Neuronal stem cell (in vitro differentiated cells): ENCODE results near the gene SNRK.

Experiments
- DNase-seq: peaks from one replicate; pipeline ENCODE4 v3.0.0-alpha.2; 2013; ENCODE audit warnings: low spot score
- H2AFZ ChIP-seq: one replicate; pipeline ENCODE4 v1.6.1; 2013; ENCODE audit warnings: mild to moderate bottlenecking, low read length, inconsistent platforms
- H2AK5ac ChIP-seq: 2 replicates; pipeline ENCODE4 v1.6.1; 2013; ENCODE audit warnings: low read depth, mild to moderate bottlenecking, inconsistent platforms, low read length, moderate library complexity, mixed read lengths
- H2BK120ac ChIP-seq: 2 replicates; pipeline ENCODE4 v1.6.1; 2013; ENCODE audit warnings: low read depth, mild to moderate bottlenecking, inconsistent platforms, low read length, moderate library complexity, mixed read lengths
- H2BK12ac ChIP-seq: one replicate; pipeline ENCODE4 v1.6.1; 2013; ENCODE audit warnings: low read length, inconsistent platforms
- H2BK15ac ChIP-seq: 2 replicates; pipeline ENCODE4 v1.6.1; 2013; ENCODE audit warnings: mild to moderate bottlenecking, low read length, inconsistent platforms, mixed read lengths
- H2BK5ac ChIP-seq: one replicate; pipeline ENCODE4 v1.6.1; 2013; ENCODE audit warnings: inconsistent platforms, mild to moderate bottlenecking, low read length, moderate library complexity
- H3K14ac ChIP-seq: one replicate; pipeline ENCODE4 v1.6.1; 2013; ENCODE audit warnings: low read length, inconsistent platforms
- H3K18ac ChIP-seq: 2 replicates; pipeline ENCODE4 v1.6.1; 2013; ENCODE audit warnings: low read length, inconsistent platforms
- H3K23ac ChIP-seq: 2 replicates; pipeline ENCODE4 v1.6.1; 2013; ENCODE audit warnings: low read depth, mild to moderate bottlenecking, mixed read lengths, low read length, inconsistent platforms; ENCODE audit not compliant: poor library complexity
- H3K27ac ChIP-seq: replicated peaks from 3 replicates; pipeline ENCODE4 v1.5.1; 2013; ENCODE audit warnings: low read length, inconsistent platforms
- H3K27me3 ChIP-seq, 3 experiments: 2 replicates each; pipeline ENCODE4 v1.6.1; 2013; ENCODE audit warnings: low read length in 3 of 3, mild to moderate bottlenecking in 2 of 3, inconsistent platforms in 1 of 3, low read depth in 1 of 3, mixed read lengths in 1 of 3, moderate library complexity in 1 of 3; ENCODE audit not compliant: control insufficient read depth in 3 of 3, insufficient read depth in 3 of 3
- H3K36me3 ChIP-seq, 2 donors: replicated peaks in 1 of 2; 2 replicates each; pipeline ENCODE4 v1.6.1; 2013; ENCODE audit warnings: low read length in 2 of 2; ENCODE audit not compliant: control insufficient read depth in 2 of 2, insufficient read depth in 2 of 2
- H3K4ac ChIP-seq: 2 replicates; pipeline ENCODE4 v1.6.1; 2013; ENCODE audit warnings: inconsistent platforms, mild to moderate bottlenecking, low read length, moderate library complexity
- H3K4me1 ChIP-seq, 2 donors: 1 replicate in 1 of 2; 2 replicates in 1 of 2; pipeline ENCODE4 v1.6.1; 2013; ENCODE audit warnings: low read length in 2 of 2, low read depth in 1 of 2; ENCODE audit not compliant: control insufficient read depth in 2 of 2, insufficient read depth in 1 of 2
- H3K4me2 ChIP-seq: one replicate; pipeline ENCODE4 v1.6.1; 2013; ENCODE audit warnings: mild to moderate bottlenecking, low read length, inconsistent platforms; ENCODE audit not compliant: insufficient read depth, poor library complexity, severe bottlenecking
- H3K4me3 ChIP-seq, 2 donors: 2 replicates each; pipeline ENCODE4 v1.5.1; 2013; ENCODE audit warnings: low read length in 2 of 2, mild to moderate bottlenecking in 2 of 2, inconsistent platforms in 1 of 2, moderate library complexity in 1 of 2
- H3K79me1 ChIP-seq: one replicate; pipeline ENCODE4 v1.6.1; 2013; ENCODE audit warnings: low read depth, mild to moderate bottlenecking, inconsistent platforms, low read length, moderate library complexity
- H3K9ac ChIP-seq: one replicate; pipeline ENCODE4 v1.6.1; 2013; ENCODE audit warnings: mild to moderate bottlenecking, low read depth, low read length, inconsistent platforms; ENCODE audit not compliant: poor library complexity
- H3K9me3 ChIP-seq, 2 donors: replicated peaks in 1 of 2; 2 replicates each; pipeline versions ENCODE3 to v1.6.1; 2013; ENCODE audit warnings: low read length in 2 of 2, mild to moderate bottlenecking in 2 of 2, inconsistent platforms in 1 of 2, low read depth in 1 of 2, mixed read lengths in 1 of 2, moderate library complexity in 1 of 2; ENCODE audit not compliant: control insufficient read depth in 2 of 2, insufficient read depth in 1 of 2
- H4K8ac ChIP-seq: one replicate; pipeline ENCODE4 v1.6.1; 2013; ENCODE audit warnings: low read depth, mild to moderate bottlenecking, inconsistent platforms, low read length, moderate library complexity
- H4K91ac ChIP-seq: one replicate; pipeline ENCODE4 v1.6.1; 2013; ENCODE audit warnings: low read length, low read depth, mild to moderate bottlenecking, inconsistent platforms; ENCODE audit not compliant: poor library complexity
- WGBS, 2 donors: extraction: QIAGEN DNeasy Blood & Tissue Kit; methylation state at CpG; one replicate each; pipeline ENCODE4 v1.1.7; 2013; ENCODE audit warnings: missing lambda C conversion rate in 2 of 2, mixed read lengths in 1 of 2; ENCODE audit not compliant: insufficient read length in 2 of 2, insufficient replicate concordance in 1 of 2; ENCODE audit errors: extremely low coverage in 2 of 2; 5-methylcytosine and 5-hydroxymethylcytosine counted together

The SNRK gene

GRCh38 chr3:43330981-43331380 is 44.6 kb downstream of the SNRK start:
- Histone ChIP-seq H3K27me3 (no peaks in the 10 kb centered on the region), H2BK5ac (no peak overlapping the region), H3K9ac (no peak overlapping the region), H3K9me3 (peaks cover 0 to 24% of the 10 kb centered on the region in 2 donors), H3K4me1 (peaks cover 2 to 12% of the 10 kb centered on the region in 2 donors), H3K36me3 (peaks cover 3 to 34% of the 10 kb centered on the region in 2 donors), H3K4me3 (no peak overlapping the region), H2AFZ (no peak overlapping the region), H3K4me2 (no peak overlapping the region), H3K18ac (no peak overlapping the region), H3K4ac (no peak overlapping the region), H2BK15ac (no peak overlapping the region), H2BK12ac (no peak overlapping the region), H4K91ac (no peak overlapping the region), H3K79me1 (peaks cover 1% of the 10 kb centered on the region), H4K8ac (no peak overlapping the region), H3K14ac (no peak overlapping the region), H3K23ac (no peak overlapping the region), H2BK120ac (no peak overlapping the region), H2AK5ac (no peak overlapping the region), H3K27ac (no peak overlapping the region)
- no peak for DNase-seq
- no CpG with 5 or more reads among the region's 1 CpG for WGBS, 2 donors

GRCh38 chr3:43331381-43331780 is 45.0 kb downstream of the SNRK start:
- H3K79me1 ChIP-seq: peaks cover 1% of the 10 kb centered on the region
- H2BK12ac ChIP-seq: no peak overlapping the region
- no peak overlapping the region for H2AK5ac ChIP-seq
- H3K27me3 ChIP-seq: no peaks in the 10 kb centered on the region
- H2AFZ ChIP-seq: no peak overlapping the region
- H3K9ac ChIP-seq: no peak overlapping the region
- no peak overlapping the region for H3K18ac ChIP-seq
- H3K27ac ChIP-seq: no peak overlapping the region
- H3K36me3 ChIP-seq: peaks cover 3 to 38% of the 10 kb centered on the region in 2 donors
- no peak overlapping the region for H3K4me3 ChIP-seq
- H2BK5ac ChIP-seq: no peak overlapping the region
- H3K23ac ChIP-seq: no peak overlapping the region
- no peak overlapping the region for H3K4ac ChIP-seq
- H4K91ac ChIP-seq: no peak overlapping the region
- H2BK120ac ChIP-seq: no peak overlapping the region
- H3K4me2 ChIP-seq: no peak overlapping the region
- no peak overlapping the region for H3K14ac ChIP-seq
- H4K8ac ChIP-seq: no peak overlapping the region
- peaks cover 0 to 28% of the 10 kb centered on the region in 2 donors for H3K9me3 ChIP-seq
- no peak for DNase-seq
- no peak overlapping the region for H2BK15ac ChIP-seq
- WGBS, 2 donors: no CpG with 5 or more reads among the region's 4 CpGs
- peaks cover 2 to 12% of the 10 kb centered on the region in 2 donors for H3K4me1 ChIP-seq

DNA sequence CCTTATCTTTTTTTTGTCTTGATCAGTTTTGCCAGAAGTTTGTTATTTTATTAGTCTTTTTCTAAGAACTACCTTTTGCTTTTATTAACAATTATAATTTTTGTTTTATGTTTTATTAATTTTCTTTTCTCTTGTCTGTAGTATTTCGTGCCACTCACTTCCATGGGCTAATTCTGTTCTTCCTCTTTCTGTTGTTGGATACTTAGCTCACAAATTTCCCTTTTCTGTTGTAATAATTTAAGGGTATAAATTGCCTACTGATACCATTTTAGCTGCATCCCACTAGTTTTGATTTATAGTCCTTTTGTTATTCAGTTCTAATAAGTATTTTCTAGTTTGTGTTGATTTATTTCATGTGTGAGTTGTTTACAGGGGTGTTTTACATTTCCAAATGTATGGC is 48.6 kb downstream of the SNRK start:
- Histone ChIP-seq H4K91ac (no peak overlapping the region), H3K9me3 (peaks cover 8 to 53% of the 10 kb centered on the region in 2 donors), H2BK15ac (no peak overlapping the region), H4K8ac (no peak overlapping the region), H3K27ac (no peak overlapping the region), H3K36me3 (peaks cover 9 to 65% of the 10 kb centered on the region in 2 donors), H3K27me3 (no peaks in the 10 kb centered on the region), H3K4me1 (peaks cover 0 to 6% of the 10 kb centered on the region in 2 donors), H3K79me1 (peaks cover 1% of the 10 kb centered on the region), H2BK120ac (no peak overlapping the region), H3K4me3 (no peak overlapping the region), H3K18ac (no peak overlapping the region), H3K4me2 (no peak overlapping the region), H2BK12ac (no peak overlapping the region), H2AK5ac (no peak overlapping the region), H3K9ac (no peak overlapping the region), H3K14ac (no peak overlapping the region), H3K23ac (no peak overlapping the region), H3K4ac (no peak overlapping the region), H2AFZ (no peak overlapping the region), H2BK5ac (no peak overlapping the region)
- WGBS, 2 donors: no CpG with 5 or more reads among the region's 1 CpG
- DNase-seq: no peak

DNA sequence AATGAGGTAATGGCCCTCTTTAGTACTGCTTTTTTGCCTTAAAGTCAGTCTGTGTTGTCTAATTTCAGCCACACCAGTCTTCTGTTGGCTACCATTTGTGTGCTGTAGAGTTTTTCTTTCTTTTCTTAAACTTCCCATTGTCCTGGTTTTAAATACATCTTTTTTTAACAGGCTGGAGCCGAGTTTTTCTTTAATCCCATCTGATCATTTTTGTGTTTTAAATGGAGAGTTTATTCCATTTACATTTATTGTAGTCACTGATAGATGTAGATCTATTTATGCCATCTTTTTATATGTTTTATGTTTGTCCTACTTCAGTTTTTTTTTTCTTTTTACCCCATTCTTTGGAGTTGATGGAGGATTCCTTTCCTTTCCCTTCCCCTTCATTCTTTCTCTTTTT is 49.5 kb downstream of the SNRK start:
- H3K4me2 ChIP-seq: no peak overlapping the region
- no peaks in the 10 kb centered on the region for H3K27me3 ChIP-seq
- no peak overlapping the region for H2BK12ac ChIP-seq
- H4K91ac ChIP-seq: no peak overlapping the region
- WGBS, 2 donors: no CpG with 5 or more reads among the region's 1 CpG
- H3K79me1 ChIP-seq: no peaks in the 10 kb centered on the region
- no peak overlapping the region for H3K4ac ChIP-seq
- no peak overlapping the region for H3K18ac ChIP-seq
- no peak overlapping the region for H3K9ac ChIP-seq
- no peak overlapping the region for H2AFZ ChIP-seq
- no peak overlapping the region for H3K4me3 ChIP-seq
- peaks cover 12 to 73% of the 10 kb centered on the region in 2 donors for H3K36me3 ChIP-seq
- peaks cover 0 to 6% of the 10 kb centered on the region in 2 donors for H3K4me1 ChIP-seq
- H3K23ac ChIP-seq: no peak overlapping the region
- no peak overlapping the region for H2BK120ac ChIP-seq
- H4K8ac ChIP-seq: no peak overlapping the region
- peaks cover 8 to 57% of the 10 kb centered on the region in 2 donors for H3K9me3 ChIP-seq
- no peak overlapping the region for H2BK15ac ChIP-seq
- H2BK5ac ChIP-seq: no peak overlapping the region
- H3K14ac ChIP-seq: no peak overlapping the region
- H3K27ac ChIP-seq: no peak overlapping the region
- DNase-seq: no peak
- no peak overlapping the region for H2AK5ac ChIP-seq
